ENCODE measurements around the gene EVI2B.

DNA sequence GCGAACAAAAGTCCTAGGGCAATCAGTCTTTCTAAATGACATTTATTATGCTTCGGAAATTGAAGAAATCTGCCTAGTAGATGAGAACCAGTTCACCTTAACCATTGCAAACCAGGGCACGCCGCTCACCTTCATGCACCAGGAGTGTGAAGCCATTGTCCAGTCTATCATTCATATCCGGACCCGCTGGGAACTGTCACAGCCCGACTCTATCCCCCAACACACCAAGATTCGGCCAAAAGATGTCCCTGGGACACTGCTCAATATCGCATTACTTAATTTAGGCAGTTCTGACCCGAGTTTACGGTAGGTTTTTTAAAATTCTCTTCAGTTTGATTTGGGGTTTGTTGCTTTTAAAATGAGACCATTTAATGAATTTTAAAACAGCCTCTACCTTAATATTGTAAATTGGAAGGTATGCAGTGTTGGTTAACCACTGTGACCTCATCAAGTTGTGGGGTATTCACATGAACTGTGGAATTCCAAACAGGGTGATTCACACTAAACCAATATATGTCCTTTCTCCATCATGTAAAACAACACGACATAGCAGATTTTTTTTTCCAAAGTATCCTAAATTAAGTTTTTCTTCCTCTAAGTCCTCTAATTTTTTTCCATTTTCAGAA lies 13.8 kb upstream of the EVI2B start:
- TF ChIP-seq, protein P1, sequence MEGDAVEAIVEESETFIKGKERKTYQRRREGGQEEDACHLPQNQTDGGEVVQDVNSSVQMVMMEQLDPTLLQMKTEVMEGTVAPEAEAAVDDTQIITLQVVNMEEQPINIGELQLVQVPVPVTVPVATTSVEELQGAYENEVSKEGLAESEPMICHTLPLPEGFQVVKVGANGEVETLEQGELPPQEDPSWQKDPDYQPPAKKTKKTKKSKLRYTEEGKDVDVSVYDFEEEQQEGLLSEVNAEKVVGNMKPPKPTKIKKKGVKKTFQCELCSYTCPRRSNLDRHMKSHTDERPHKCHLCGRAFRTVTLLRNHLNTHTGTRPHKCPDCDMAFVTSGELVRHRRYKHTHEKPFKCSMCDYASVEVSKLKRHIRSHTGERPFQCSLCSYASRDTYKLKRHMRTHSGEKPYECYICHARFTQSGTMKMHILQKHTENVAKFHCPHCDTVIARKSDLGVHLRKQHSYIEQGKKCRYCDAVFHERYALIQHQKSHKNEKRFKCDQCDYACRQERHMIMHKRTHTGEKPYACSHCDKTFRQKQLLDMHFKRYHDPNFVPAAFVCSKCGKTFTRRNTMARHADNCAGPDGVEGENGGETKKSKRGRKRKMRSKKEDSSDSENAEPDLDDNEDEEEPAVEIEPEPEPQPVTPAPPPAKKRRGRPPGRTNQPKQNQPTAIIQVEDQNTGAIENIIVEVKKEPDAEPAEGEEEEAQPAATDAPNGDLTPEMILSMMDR (IDR thresholded peaks at IDR 0.05) = no peak
- TF ChIP-seq POLR2A (IDR thresholded peaks at IDR 0.05) = no peak

All from lower leg skin (tissue), 3 donors.